WTC11 (cell line): Measurements from ENCODE around the gene MYO15A. TPM values are rescaled to one million over a fixed set of nuclear protein-coding genes. Genes with fewer than 3 reads are reported as not detected.

ENCODE experiments used
- CREB1 ChIP-seq: sonication (generic); formaldehyde crosslinking; IDR thresholded peaks from 2 replicates; pipeline ENCODE4 v1.8.0; 2023; ENCODE audit warnings: mild to moderate bottlenecking, missing genetic modification reagents
- FOXP1 ChIP-seq: sonication (generic); formaldehyde crosslinking; IDR thresholded peaks from 2 replicates; pipeline ENCODE4 v1.8.0; 2022; ENCODE audit warnings: missing genetic modification reagents, mild to moderate bottlenecking, moderate library complexity, borderline replicate concordance
- KAT7 ChIP-seq: sonication (generic); formaldehyde crosslinking; IDR thresholded peaks from 2 replicates; pipeline ENCODE4 v1.8.1; 2023; ENCODE audit warnings: missing genetic modification reagents, mild to moderate bottlenecking, borderline replicate concordance
- MYBL2 ChIP-seq: sonication (generic); formaldehyde crosslinking; IDR thresholded peaks from 2 replicates; pipeline ENCODE4 v1.8.1; 2023; ENCODE audit warnings: mild to moderate bottlenecking, moderate library complexity, missing genetic modification reagents
- SP1 ChIP-seq: sonication (generic); formaldehyde crosslinking; conservative IDR thresholded peaks from 2 replicates; pipeline ENCODE4 v1.8.1; 2022; ENCODE audit warnings: missing genetic modification reagents
- TP53 ChIP-seq: sonication (generic); formaldehyde crosslinking; IDR thresholded peaks from 2 replicates; pipeline ENCODE4 v1.8.1; 2023; ENCODE audit warnings: mild to moderate bottlenecking, missing genetic modification reagents
- ZBTB21 ChIP-seq: sonication (generic); formaldehyde crosslinking; IDR thresholded peaks from 2 replicates; pipeline ENCODE4 v1.8.1; 2023; ENCODE audit warnings: mild to moderate bottlenecking, missing genetic modification reagents, borderline replicate concordance
- ZNF263 ChIP-seq: sonication (generic); formaldehyde crosslinking; IDR thresholded peaks from 2 replicates; pipeline ENCODE4 v1.8.1; 2022; ENCODE audit warnings: low read depth, mild to moderate bottlenecking, moderate library complexity, missing genetic modification reagents
- total RNA-seq: library from RNA; stranded (reverse); gene quantifications from 3 replicates; pipeline ENCODE4 v1.2.3, GENCODE V29; 2021
- TF ChIP-seq, protein P1 (sequence below): sonication (generic); formaldehyde crosslinking; IDR thresholded peaks from 2 replicates; pipeline ENCODE4 v1.8.0; 2022; ENCODE audit warnings: mild to moderate bottlenecking, missing genetic modification reagents
- TF ChIP-seq, protein P2 (sequence below): sonication (generic); formaldehyde crosslinking; IDR thresholded peaks from 2 replicates; pipeline ENCODE4 v1.8.0; 2022; ENCODE audit warnings: mild to moderate bottlenecking, missing genetic modification reagents
- TF ChIP-seq, protein P3 (sequence below): fragments of 250-450 bp; sonication (Bioruptor Pico); IDR thresholded peaks from 2 replicates; pipeline ENCODE4 v1.9.0; 2021; ENCODE audit warnings: mild to moderate bottlenecking, borderline replicate concordance
- TF ChIP-seq, protein P4 (sequence below): sonication (generic); formaldehyde crosslinking; IDR thresholded peaks from 2 replicates; pipeline ENCODE4 v1.8.1; 2023; ENCODE audit warnings: mild to moderate bottlenecking, missing genetic modification reagents, moderate library complexity
- TF ChIP-seq, protein P5 (sequence below): sonication (generic); formaldehyde crosslinking; IDR thresholded peaks from 2 replicates; pipeline ENCODE4 v1.8.0; 2023; ENCODE audit warnings: missing genetic modification reagents, mild to moderate bottlenecking, borderline replicate concordance
- TF ChIP-seq, protein P6 (sequence below): sonication (generic); formaldehyde crosslinking; IDR thresholded peaks from 2 replicates; pipeline ENCODE4 v1.8.1; 2023; ENCODE audit warnings: mild to moderate bottlenecking, missing genetic modification reagents, moderate library complexity
- TF ChIP-seq, protein P7 (sequence below): sonication (generic); formaldehyde crosslinking; IDR thresholded peaks from 2 replicates; pipeline ENCODE4 v1.8.1; 2023; ENCODE audit warnings: mild to moderate bottlenecking, missing genetic modification reagents
- TF ChIP-seq, protein P8 (sequence below): sonication (generic); formaldehyde crosslinking; conservative IDR thresholded peaks from 2 replicates; pipeline ENCODE4 v1.8.1; 2022; ENCODE audit warnings: mild to moderate bottlenecking, missing genetic modification reagents

The MYO15A gene
- total RNA-seq, 1 experiment from 2014 or later, result 2.6 TPM

DNA sequence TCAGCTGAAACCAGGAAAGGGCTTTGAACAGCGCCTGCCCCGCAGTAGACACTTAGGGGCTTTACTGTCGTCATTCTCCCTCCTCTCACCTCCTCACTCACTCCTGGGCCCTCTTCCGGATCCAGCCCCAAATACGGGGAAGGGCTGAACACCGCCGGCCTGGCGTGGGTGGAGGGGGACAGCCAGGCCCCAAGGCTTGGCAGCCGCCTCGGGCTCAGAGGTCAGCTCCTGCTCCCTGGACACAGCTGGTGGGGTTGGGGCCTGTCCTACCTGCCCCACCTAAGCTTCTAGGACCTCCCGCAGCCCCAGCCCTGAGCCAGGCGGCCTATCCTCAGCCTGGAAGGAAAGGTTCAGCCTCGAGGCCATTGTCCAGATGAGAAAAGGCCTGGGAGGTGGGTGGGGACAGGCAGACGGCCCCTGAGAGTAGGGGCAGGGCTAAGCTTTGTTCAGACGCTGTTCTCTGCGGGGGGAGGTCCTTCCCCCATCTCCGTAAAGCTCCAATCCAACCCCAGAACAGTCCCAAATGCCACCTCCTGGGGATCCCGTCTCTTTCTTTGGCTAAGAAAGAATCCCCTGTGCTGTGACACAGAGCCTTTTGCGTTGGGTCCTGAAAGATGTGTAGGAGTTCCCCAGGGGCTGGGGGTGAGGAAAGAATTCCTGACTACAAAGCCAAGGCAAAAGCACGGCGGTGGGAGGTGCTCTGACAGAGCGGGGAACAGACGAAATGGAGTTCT, 116.0 kb downstream of the MYO15A start (continued):
- TF ChIP-seq, protein P1, sequence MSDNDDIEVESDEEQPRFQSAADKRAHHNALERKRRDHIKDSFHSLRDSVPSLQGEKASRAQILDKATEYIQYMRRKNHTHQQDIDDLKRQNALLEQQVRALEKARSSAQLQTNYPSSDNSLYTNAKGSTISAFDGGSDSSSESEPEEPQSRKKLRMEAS (CRISPR knock-in tag), result peak; percentile 63; the same call in 1 of the 2 replicates
- TF ChIP-seq, protein P2, sequence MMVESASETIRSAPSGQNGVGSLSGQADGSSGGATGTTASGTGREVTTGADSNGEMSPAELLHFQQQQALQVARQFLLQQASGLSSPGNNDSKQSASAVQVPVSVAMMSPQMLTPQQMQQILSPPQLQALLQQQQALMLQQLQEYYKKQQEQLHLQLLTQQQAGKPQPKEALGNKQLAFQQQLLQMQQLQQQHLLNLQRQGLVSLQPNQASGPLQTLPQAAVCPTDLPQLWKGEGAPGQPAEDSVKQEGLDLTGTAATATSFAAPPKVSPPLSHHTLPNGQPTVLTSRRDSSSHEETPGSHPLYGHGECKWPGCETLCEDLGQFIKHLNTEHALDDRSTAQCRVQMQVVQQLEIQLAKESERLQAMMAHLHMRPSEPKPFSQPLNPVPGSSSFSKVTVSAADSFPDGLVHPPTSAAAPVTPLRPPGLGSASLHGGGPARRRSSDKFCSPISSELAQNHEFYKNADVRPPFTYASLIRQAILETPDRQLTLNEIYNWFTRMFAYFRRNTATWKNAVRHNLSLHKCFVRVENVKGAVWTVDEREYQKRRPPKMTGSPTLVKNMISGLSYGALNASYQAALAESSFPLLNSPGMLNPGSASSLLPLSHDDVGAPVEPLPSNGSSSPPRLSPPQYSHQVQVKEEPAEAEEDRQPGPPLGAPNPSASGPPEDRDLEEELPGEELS (CRISPR knock-in tag), result peak; percentile 22; the same call in 1 of the 2 replicates
- TF ChIP-seq, protein P3, sequence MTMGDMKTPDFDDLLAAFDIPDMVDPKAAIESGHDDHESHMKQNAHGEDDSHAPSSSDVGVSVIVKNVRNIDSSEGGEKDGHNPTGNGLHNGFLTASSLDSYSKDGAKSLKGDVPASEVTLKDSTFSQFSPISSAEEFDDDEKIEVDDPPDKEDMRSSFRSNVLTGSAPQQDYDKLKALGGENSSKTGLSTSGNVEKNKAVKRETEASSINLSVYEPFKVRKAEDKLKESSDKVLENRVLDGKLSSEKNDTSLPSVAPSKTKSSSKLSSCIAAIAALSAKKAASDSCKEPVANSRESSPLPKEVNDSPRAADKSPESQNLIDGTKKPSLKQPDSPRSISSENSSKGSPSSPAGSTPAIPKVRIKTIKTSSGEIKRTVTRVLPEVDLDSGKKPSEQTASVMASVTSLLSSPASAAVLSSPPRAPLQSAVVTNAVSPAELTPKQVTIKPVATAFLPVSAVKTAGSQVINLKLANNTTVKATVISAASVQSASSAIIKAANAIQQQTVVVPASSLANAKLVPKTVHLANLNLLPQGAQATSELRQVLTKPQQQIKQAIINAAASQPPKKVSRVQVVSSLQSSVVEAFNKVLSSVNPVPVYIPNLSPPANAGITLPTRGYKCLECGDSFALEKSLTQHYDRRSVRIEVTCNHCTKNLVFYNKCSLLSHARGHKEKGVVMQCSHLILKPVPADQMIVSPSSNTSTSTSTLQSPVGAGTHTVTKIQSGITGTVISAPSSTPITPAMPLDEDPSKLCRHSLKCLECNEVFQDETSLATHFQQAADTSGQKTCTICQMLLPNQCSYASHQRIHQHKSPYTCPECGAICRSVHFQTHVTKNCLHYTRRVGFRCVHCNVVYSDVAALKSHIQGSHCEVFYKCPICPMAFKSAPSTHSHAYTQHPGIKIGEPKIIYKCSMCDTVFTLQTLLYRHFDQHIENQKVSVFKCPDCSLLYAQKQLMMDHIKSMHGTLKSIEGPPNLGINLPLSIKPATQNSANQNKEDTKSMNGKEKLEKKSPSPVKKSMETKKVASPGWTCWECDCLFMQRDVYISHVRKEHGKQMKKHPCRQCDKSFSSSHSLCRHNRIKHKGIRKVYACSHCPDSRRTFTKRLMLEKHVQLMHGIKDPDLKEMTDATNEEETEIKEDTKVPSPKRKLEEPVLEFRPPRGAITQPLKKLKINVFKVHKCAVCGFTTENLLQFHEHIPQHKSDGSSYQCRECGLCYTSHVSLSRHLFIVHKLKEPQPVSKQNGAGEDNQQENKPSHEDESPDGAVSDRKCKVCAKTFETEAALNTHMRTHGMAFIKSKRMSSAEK (CRISPR knock-in tag), result no peak
- 0 out of 2 replicates have a peak, but pooled peaks have one; percentile 8 for TF ChIP-seq MYBL2 (CRISPR knock-in tag)
- TF ChIP-seq, protein P4, sequence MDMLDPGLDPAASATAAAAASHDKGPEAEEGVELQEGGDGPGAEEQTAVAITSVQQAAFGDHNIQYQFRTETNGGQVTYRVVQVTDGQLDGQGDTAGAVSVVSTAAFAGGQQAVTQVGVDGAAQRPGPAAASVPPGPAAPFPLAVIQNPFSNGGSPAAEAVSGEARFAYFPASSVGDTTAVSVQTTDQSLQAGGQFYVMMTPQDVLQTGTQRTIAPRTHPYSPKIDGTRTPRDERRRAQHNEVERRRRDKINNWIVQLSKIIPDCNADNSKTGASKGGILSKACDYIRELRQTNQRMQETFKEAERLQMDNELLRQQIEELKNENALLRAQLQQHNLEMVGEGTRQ, result no peak
- TF ChIP-seq, protein P5, sequence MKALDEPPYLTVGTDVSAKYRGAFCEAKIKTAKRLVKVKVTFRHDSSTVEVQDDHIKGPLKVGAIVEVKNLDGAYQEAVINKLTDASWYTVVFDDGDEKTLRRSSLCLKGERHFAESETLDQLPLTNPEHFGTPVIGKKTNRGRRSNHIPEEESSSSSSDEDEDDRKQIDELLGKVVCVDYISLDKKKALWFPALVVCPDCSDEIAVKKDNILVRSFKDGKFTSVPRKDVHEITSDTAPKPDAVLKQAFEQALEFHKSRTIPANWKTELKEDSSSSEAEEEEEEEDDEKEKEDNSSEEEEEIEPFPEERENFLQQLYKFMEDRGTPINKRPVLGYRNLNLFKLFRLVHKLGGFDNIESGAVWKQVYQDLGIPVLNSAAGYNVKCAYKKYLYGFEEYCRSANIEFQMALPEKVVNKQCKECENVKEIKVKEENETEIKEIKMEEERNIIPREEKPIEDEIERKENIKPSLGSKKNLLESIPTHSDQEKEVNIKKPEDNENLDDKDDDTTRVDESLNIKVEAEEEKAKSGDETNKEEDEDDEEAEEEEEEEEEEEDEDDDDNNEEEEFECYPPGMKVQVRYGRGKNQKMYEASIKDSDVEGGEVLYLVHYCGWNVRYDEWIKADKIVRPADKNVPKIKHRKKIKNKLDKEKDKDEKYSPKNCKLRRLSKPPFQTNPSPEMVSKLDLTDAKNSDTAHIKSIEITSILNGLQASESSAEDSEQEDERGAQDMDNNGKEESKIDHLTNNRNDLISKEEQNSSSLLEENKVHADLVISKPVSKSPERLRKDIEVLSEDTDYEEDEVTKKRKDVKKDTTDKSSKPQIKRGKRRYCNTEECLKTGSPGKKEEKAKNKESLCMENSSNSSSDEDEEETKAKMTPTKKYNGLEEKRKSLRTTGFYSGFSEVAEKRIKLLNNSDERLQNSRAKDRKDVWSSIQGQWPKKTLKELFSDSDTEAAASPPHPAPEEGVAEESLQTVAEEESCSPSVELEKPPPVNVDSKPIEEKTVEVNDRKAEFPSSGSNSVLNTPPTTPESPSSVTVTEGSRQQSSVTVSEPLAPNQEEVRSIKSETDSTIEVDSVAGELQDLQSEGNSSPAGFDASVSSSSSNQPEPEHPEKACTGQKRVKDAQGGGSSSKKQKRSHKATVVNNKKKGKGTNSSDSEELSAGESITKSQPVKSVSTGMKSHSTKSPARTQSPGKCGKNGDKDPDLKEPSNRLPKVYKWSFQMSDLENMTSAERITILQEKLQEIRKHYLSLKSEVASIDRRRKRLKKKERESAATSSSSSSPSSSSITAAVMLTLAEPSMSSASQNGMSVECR (CRISPR knock-in tag), result no peak
- TF ChIP-seq, protein P6, sequence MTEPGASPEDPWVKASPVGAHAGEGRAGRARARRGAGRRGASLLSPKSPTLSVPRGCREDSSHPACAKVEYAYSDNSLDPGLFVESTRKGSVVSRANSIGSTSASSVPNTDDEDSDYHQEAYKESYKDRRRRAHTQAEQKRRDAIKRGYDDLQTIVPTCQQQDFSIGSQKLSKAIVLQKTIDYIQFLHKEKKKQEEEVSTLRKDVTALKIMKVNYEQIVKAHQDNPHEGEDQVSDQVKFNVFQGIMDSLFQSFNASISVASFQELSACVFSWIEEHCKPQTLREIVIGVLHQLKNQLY (CRISPR knock-in tag), result no peak
- no peak for TF ChIP-seq CREB1 (CRISPR knock-in tag)
- TF ChIP-seq SP1 (CRISPR knock-in tag), result peak; percentile 74
- TF ChIP-seq, protein P7, sequence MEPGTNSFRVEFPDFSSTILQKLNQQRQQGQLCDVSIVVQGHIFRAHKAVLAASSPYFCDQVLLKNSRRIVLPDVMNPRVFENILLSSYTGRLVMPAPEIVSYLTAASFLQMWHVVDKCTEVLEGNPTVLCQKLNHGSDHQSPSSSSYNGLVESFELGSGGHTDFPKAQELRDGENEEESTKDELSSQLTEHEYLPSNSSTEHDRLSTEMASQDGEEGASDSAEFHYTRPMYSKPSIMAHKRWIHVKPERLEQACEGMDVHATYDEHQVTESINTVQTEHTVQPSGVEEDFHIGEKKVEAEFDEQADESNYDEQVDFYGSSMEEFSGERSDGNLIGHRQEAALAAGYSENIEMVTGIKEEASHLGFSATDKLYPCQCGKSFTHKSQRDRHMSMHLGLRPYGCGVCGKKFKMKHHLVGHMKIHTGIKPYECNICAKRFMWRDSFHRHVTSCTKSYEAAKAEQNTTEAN, result 0 out of 2 replicates have a peak, but pooled peaks have one; percentile 23
- TF ChIP-seq ZBTB21 (CRISPR knock-in tag), result 0 out of 2 replicates have a peak, but pooled peaks have one; percentile 20
- no peak for TF ChIP-seq KAT7 (CRISPR knock-in tag)
- TF ChIP-seq TP53 (CRISPR knock-in tag), result 0 out of 2 replicates have a peak, but pooled peaks have one; percentile 19
- TF ChIP-seq ZNF263 (CRISPR knock-in tag), result no peak
- TF ChIP-seq, protein P8, sequence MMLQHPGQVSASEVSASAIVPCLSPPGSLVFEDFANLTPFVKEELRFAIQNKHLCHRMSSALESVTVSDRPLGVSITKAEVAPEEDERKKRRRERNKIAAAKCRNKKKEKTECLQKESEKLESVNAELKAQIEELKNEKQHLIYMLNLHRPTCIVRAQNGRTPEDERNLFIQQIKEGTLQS (CRISPR knock-in tag), result no peak
- TF ChIP-seq FOXP1 (CRISPR knock-in tag), result peak; percentile 74
